AG09319 (cell line): ENCODE measurements around the gene ABCC1.

Source experiments
- DNase-seq: peaks from one replicate; pipeline ENCODE4 v3.0.0-alpha.2; 2010; ENCODE audit warnings: low read depth; ENCODE audit errors: extremely low read depth
- CTCF ChIP-seq: IDR thresholded peaks from 2 replicates; pipeline ENCODE4 v1.5.1; 2011; ENCODE audit warnings: low read depth, mild to moderate bottlenecking, inconsistent platforms, low read length, moderate library complexity

ABCC1 gene

GRCh38 chr16:16166085-16166484 lies 216.7 kb downstream of the ABCC1 start:
- no peak for TF ChIP-seq CTCF
- DNase-seq, result no peak

- no peak for TF ChIP-seq CTCF
- DNase-seq, result no peak
Measured at GRCh38 chr16:16166949-16167348, 217.5 kb downstream of the ABCC1 start.

- DNase-seq, result no peak
- no peak for TF ChIP-seq CTCF
Measured at GRCh38 chr16:16167927-16168326, 218.5 kb downstream of the ABCC1 start.

DNA sequence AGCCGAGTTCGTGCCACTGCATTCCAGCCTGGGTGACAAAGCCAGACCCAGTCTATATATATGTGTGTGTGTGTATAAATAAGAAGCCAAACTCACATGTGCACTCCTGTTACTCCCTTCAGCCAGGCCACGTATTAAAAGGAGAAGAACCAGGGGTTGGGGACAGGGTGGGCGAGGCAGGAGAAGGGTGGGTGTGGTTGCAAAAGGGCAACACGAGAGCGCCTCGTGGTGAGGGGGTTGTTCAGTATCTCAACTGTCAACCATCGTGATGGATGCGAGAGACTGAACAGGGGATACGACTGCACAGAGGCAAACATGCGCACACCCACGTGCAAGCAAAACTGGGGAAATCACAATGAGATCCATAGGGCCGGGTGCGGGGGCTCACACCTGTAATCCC lies 219.0 kb downstream of the ABCC1 start:
- no peak for DNase-seq
- no peak for TF ChIP-seq CTCF

DNA sequence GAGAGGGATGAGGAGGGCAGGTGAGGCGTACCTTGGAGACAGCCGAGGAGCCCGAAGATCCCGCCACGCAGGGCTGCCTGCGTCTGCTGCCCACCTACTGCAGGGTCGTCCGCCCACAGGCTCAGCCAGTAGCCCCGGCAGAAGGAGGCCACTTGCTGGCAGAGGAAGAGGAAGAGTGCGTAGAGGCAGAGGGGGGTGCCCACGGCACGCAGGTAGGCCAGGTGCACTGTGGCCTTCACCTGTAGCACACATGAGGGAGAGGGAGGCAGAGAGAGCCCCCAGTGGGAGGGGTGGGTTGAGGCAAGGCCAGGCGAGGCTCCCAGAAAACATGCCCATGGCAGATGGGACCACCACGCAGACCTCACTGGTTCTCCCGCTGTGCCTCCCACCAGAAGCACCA lies 220.2 kb downstream of the ABCC1 start:
- no peak for DNase-seq
- TF ChIP-seq CTCF, result no peak

- no peak for TF ChIP-seq CTCF
- no peak for DNase-seq
Measured at GRCh38 chr16:16171332-16171919, 222.0 kb downstream of the ABCC1 start.

GRCh38 chr16:16172991-16173390 lies 223.6 kb downstream of the ABCC1 start:
- TF ChIP-seq CTCF, result no peak
- no peak for DNase-seq
